ENCODE data around the gene WDR43. TPM values are rescaled to one million over a fixed set of nuclear protein-coding genes. Genes with fewer than 3 reads are reported as not detected.

The WDR43 gene
- total RNA-seq, 1 donor: 79.3 TPM

- H4K20me1 ChIP-seq (ENCODE audit: insufficient read depth, low read length): peaks cover 36% of the 10 kb centered on the region
- DNase-seq (ENCODE audit: insufficient read length, low spot score, missing footprints): no peak
- H3K36me3 ChIP-seq (ENCODE audit: insufficient read depth, low read length): peaks cover 65% of the 10 kb centered on the region
- no peaks in the 10 kb centered on the region for H3K9me3 ChIP-seq (ENCODE audit: low read depth, low read length)
- H3K27me3 ChIP-seq (ENCODE audit: insufficient read depth, low read length): no peaks in the 10 kb centered on the region
- peaks cover 86% of the 10 kb centered on the region for H3K79me2 ChIP-seq (ENCODE audit: insufficient read depth, low read length)
- no peak overlapping the region for H3K27ac ChIP-seq (ENCODE audit: low read depth, low read length)
- H2AFZ ChIP-seq (ENCODE audit: low read length): no peak overlapping the region
- peaks cover 8% of the 10 kb centered on the region for H3K4me1 ChIP-seq (ENCODE audit: insufficient read depth, low read length)
- H3K4me2 ChIP-seq (ENCODE audit: insufficient read depth, low read length): no peak overlapping the region
- TF ChIP-seq CTCF (IDR thresholded peaks at IDR 0.05; ENCODE audit: extremely low read depth, low read depth, low read length): no peak
- H3K4me3 ChIP-seq (ENCODE audit: insufficient read depth, low read length): no peak overlapping the region
Measured at GRCh38 chr2:28908172-28908571, 13.7 kb downstream of the WDR43 start.

GRCh38 chr2:28909655-28910353 is 15.3 kb downstream of the WDR43 start:
- Histone ChIP-seq H3K4me1 (ENCODE audit: insufficient read depth, low read length) (no peaks in the 10 kb centered on the region), H4K20me1 (ENCODE audit: insufficient read depth, low read length) (peaks cover 20% of the 10 kb centered on the region)

GRCh38 chr2:28915939-28916338 is 21.5 kb downstream of the WDR43 start:
- H3K79me2 ChIP-seq (ENCODE audit: insufficient read depth, low read length): peaks cover 71% of the 10 kb centered on the region

More at GRCh38 chr2:28909655-28910353, 15.3 kb downstream of the WDR43 start:
- TF ChIP-seq CTCF (IDR thresholded peaks at IDR 0.05; ENCODE audit: extremely low read depth, low read depth, low read length): no peak
- Histone ChIP-seq H3K4me3 (ENCODE audit: insufficient read depth, low read length) (no peak overlapping the region), H3K79me2 (ENCODE audit: insufficient read depth, low read length) (peaks cover 79% of the 10 kb centered on the region), H3K9me3 (ENCODE audit: low read depth, low read length) (no peaks in the 10 kb centered on the region), H3K36me3 (ENCODE audit: insufficient read depth, low read length) (peaks cover 73% of the 10 kb centered on the region), H3K27ac (ENCODE audit: low read depth, low read length) (no peak overlapping the region), H3K27me3 (ENCODE audit: insufficient read depth, low read length) (no peaks in the 10 kb centered on the region), H3K4me2 (ENCODE audit: insufficient read depth, low read length) (no peak overlapping the region), H2AFZ (ENCODE audit: low read length) (no peak overlapping the region)
- DNase-seq (ENCODE audit: insufficient read length, low spot score, missing footprints): no peak

More at GRCh38 chr2:28915939-28916338, 21.5 kb downstream of the WDR43 start:
- Histone ChIP-seq H3K4me3 (ENCODE audit: insufficient read depth, low read length) (no peak overlapping the region), H3K27ac (ENCODE audit: low read depth, low read length) (no peak overlapping the region), H3K4me2 (ENCODE audit: insufficient read depth, low read length) (no peak overlapping the region), H3K9me3 (ENCODE audit: low read depth, low read length) (no peaks in the 10 kb centered on the region), H3K27me3 (ENCODE audit: insufficient read depth, low read length) (no peaks in the 10 kb centered on the region), H4K20me1 (ENCODE audit: insufficient read depth, low read length) (peaks cover 17% of the 10 kb centered on the region), H3K4me1 (ENCODE audit: insufficient read depth, low read length) (no peaks in the 10 kb centered on the region), H3K36me3 (ENCODE audit: insufficient read depth, low read length) (peaks cover 68% of the 10 kb centered on the region), H2AFZ (ENCODE audit: low read length) (no peak overlapping the region)
- no peak for TF ChIP-seq CTCF (IDR thresholded peaks at IDR 0.05; ENCODE audit: extremely low read depth, low read depth, low read length)
- DNase-seq (ENCODE audit: insufficient read length, low spot score, missing footprints): no peak

Measured in osteoblast (primary cell).